Urinary bladder (tissue), 2 donors: Measurements from ENCODE around the gene TRIM43B. TPM values are rescaled to one million over a fixed set of nuclear protein-coding genes. Genes with fewer than 3 reads are reported as not detected.

Source experiments
- polyA plus RNA-seq: library from polyadenylated mRNA; stranded (reverse); fragments of 200-250 nt; gene quantifications from one replicate; pipeline ENCODE4 v1.2.3, GENCODE V29; 2013
- small RNA-seq: library from RNA; depleted of rRNA; stranded (forward); fragments of <200 nt; gene quantifications from one replicate; pipeline ENCODE3, GENCODE V24; 2014
- total RNA-seq: library from RNA; depleted of rRNA; stranded (reverse); fragments of >200 nt; gene quantifications from one replicate; pipeline ENCODE4 v1.2.3, GENCODE V29; 2014
- donor health status: healthy.

Gene TRIM43B
- total and polyA plus RNA-seq, 2 donors = not detected

Small RNAs within 50 kb of the gene (small RNA-seq; reads per million reads assigned to genes)
- gene AC009237.11 = not detected
- gene AC133104.2 = not detected

Other genes with a start within 250 kb of the TRIM43B start
- 13.6 TPM for gene PROM2, start 210.3 kb downstream of the TRIM43B start, total RNA-seq
- gene PROM2, start 210.3 kb downstream of the TRIM43B start, polyA plus RNA-seq = 25.1 TPM
- gene KCNIP3, start 187.4 kb downstream of the TRIM43B start, total RNA-seq = 6.1 TPM
- 16.8 TPM for gene KCNIP3, start 187.4 kb downstream of the TRIM43B start, polyA plus RNA-seq
- gene FAHD2A, start 82.0 kb downstream of the TRIM43B start, total RNA-seq = 17.8 TPM
- 20.3 TPM for gene FAHD2A, start 82.0 kb downstream of the TRIM43B start, polyA plus RNA-seq
- not detected for gene TRIM43, start 107.2 kb upstream of the TRIM43B start, total RNA-seq
- gene TRIM43, start 107.2 kb upstream of the TRIM43B start, polyA plus RNA-seq = not detected